ENCODE results near the gene RASSF8. TPM values are rescaled to one million over a fixed set of nuclear protein-coding genes. Genes with fewer than 3 reads are reported as not detected.

Gene RASSF8
- total and polyA plus RNA-seq, 2 donors (not counting 3 experiments of a cell fraction or from before 2014, with no cell fraction given) = 11.1 to 59.3 TPM

- POLR2A ChIA-PET = interaction anchor here (0.5 to 1.3 kb wide), 2 partner anchors 9 to 10 kb away, joined by 3 read pairs; no protein-coding TSS in a partner anchor
- BruUV-seq (replicated peaks) = no TSS peak
Measured at GRCh38 chr12:25979563-25979962, 21.1 kb downstream of the RASSF8 start.

More at GRCh38 chr12:25979563-25979962, 21.1 kb downstream of the RASSF8 start:
- Histone ChIP-seq H3K4me1 (ENCODE audit: control insufficient read depth, extremely low read depth, insufficient read depth, low read length) (peaks cover 9% of the 10 kb centered on the region), H3K9me1 (replicated peaks; ENCODE audit: control insufficient read depth, extremely low read depth, insufficient read depth, low read length) (no peaks in the 10 kb centered on the region), H3K4me3 (replicated peaks in 1 of 3; ENCODE audit: insufficient read depth in 1 of 3, low read depth in 1 of 3, low read length in 3 of 3) (no peak overlapping the region), H4K20me1 (replicated peaks; ENCODE audit: control insufficient read depth, extremely low read depth, insufficient read depth, low read length) (peaks cover 4% of the 10 kb centered on the region), H3K9ac (replicated peaks; ENCODE audit: extremely low read depth, insufficient read depth, low read length) (no peak overlapping the region), H3K79me2 (ENCODE audit: control insufficient read depth, insufficient read depth, low read length) (peaks cover 98% of the 10 kb centered on the region), H3K9me3 (replicated peaks; ENCODE audit: control insufficient read depth, insufficient read depth, low read length) (no peaks in the 10 kb centered on the region), H3K4me2 (ENCODE audit: insufficient read depth, low read length) (no peak overlapping the region), H3K27ac (ENCODE audit: insufficient read depth, low read depth, low read length) (no peak overlapping the region), H3K27me3 (ENCODE audit: control insufficient read depth in 2 of 2, insufficient read depth in 2 of 2, low read length in 2 of 2) (no peaks in the 10 kb centered on the region), H3K36me3 (ENCODE audit: control insufficient read depth in 2 of 2, extremely low read depth in 1 of 2, insufficient read depth in 2 of 2, low read length in 2 of 2) (no peaks in the 10 kb centered on the region), H2AFZ (ENCODE audit: low read depth, low read length) (no peak overlapping the region)
- no peak for TF ChIP-seq POLR2A (IDR thresholded peaks at IDR 0.05; ENCODE audit: low read depth, low read length)
- TF ChIP-seq FOS (IDR thresholded peaks at IDR 0.05; ENCODE audit: borderline replicate concordance, insufficient read depth, low read length) = no peak
- TF ChIP-seq JUN (IDR thresholded peaks at IDR 0.05; ENCODE audit: borderline replicate concordance, insufficient read depth, insufficient read length, low read depth) = no peak
- no peak for TF ChIP-seq MAX (IDR thresholded peaks at IDR 0.05; ENCODE audit: insufficient read depth, insufficient read length)
- no peak for TF ChIP-seq MYC (IDR thresholded peaks at IDR 0.05; ENCODE audit: low read depth, low read length)
- TF ChIP-seq CTCF (IDR thresholded peaks at IDR 0.05; ENCODE audit: extremely low read depth in 1 of 2, insufficient read depth in 1 of 2, low read depth in 1 of 2, low read length in 2 of 2) = no peak
- TF ChIP-seq EZH2 (IDR thresholded peaks at IDR 0.05; ENCODE audit: borderline replicate concordance, low read depth, low read length, severe bottlenecking) = no peak
- no peak for TF ChIP-seq GATA2 (IDR thresholded peaks at IDR 0.05; ENCODE audit: insufficient read depth, insufficient read length, low read depth, low read length)
- CTCF ChIA-PET = interaction anchor here (0.9 to 1.4 kb wide), 7 partner anchors 8 to 19 kb away, joined by 3 to 8 read pairs (median 4); no protein-coding TSS in a partner anchor
- intact Hi-C loops (cut with micrococcal nuclease) (no loop called here), dilution Hi-C loops (cut with MboI; ENCODE audit: extremely low pct_ligation_motif_present, low sequenced_read_pairs) (no loop called here)
- DNase-seq (ENCODE audit: low read depth, low spot score) (no peak), FAIRE-seq (no peak)

All from endothelial cell of umbilical vein (primary cell).